ENCODE results near the gene CD300LD.

- TF ChIP-seq CTCF (IDR thresholded peaks at IDR 0.05; ENCODE audit: low read length), result no peak
- no peak for TF ChIP-seq EZH2 (IDR thresholded peaks at IDR 0.05; ENCODE audit: borderline replicate concordance, low read length)
These were observed 22.8 kb downstream of the CD300LD start for GRCh38 chr17:74569020-74570003.
